Endothelial cell (in vitro differentiated cells): ENCODE data around the gene CCDC116. TPM values are rescaled to one million over a fixed set of nuclear protein-coding genes. Genes with fewer than 3 reads are reported as not detected.
"Not testable (repeated sequence)": the region's sequence is repeated elsewhere in the genome, so short reads cannot be mapped to it uniquely, and the experiment has no call there.

Experiments
- DNase-seq: peaks from one replicate; pipeline ENCODE4 v3.0.0; 2021; ENCODE audit warnings: low spot score
- H3K27ac Mint-ChIP-seq: one replicate; pipeline ENCODE4 v1.8.0; 2021; ENCODE audit warnings: mixed read lengths, inconsistent platforms; ENCODE audit not compliant: unreplicated experiment
- H3K27me3 Mint-ChIP-seq: one replicate; pipeline ENCODE4 v1.8.0; 2021; ENCODE audit warnings: mild to moderate bottlenecking, moderate library complexity, mixed read lengths, inconsistent platforms; ENCODE audit not compliant: unreplicated experiment
- H3K36me3 Mint-ChIP-seq: one replicate; pipeline ENCODE4 v1.8.0; 2021; ENCODE audit warnings: mild to moderate bottlenecking, low read depth, mixed read lengths, inconsistent platforms; ENCODE audit not compliant: unreplicated experiment
- H3K4me1 Mint-ChIP-seq: one replicate; pipeline ENCODE4 v1.8.0; 2021; ENCODE audit warnings: mild to moderate bottlenecking, mixed read lengths, inconsistent platforms; ENCODE audit not compliant: unreplicated experiment
- H3K4me3 Mint-ChIP-seq: one replicate; pipeline ENCODE4 v1.8.0; 2021; ENCODE audit warnings: mild to moderate bottlenecking, mixed read lengths, inconsistent platforms; ENCODE audit not compliant: unreplicated experiment
- H3K9me3 Mint-ChIP-seq: one replicate; pipeline ENCODE4 v1.8.0; 2021; ENCODE audit warnings: mixed read lengths, inconsistent platforms; ENCODE audit not compliant: unreplicated experiment
- total RNA-seq: library from RNA; stranded (reverse); fragmentation: NEBNext Ultra II Directional; extraction: Animal tissue kit (Norgen Biotek cat#: 25700); gene quantifications from one replicate; pipeline ENCODE4 v1.2.1, GENCODE V29; 2021; ENCODE audit not compliant: unreplicated experiment
- TF ChIP-seq, protein P1 (sequence below): fragments of 200-600 bp; sonication (generic); IDR thresholded peaks from one replicate; pipeline ENCODE4 v1.5.0; 2021; ENCODE audit warnings: antibody characterized with exemption; ENCODE audit not compliant: unreplicated experiment

CCDC116 gene
- total RNA-seq, 1 donor from 2014 or later: 0.36 TPM

DNA sequence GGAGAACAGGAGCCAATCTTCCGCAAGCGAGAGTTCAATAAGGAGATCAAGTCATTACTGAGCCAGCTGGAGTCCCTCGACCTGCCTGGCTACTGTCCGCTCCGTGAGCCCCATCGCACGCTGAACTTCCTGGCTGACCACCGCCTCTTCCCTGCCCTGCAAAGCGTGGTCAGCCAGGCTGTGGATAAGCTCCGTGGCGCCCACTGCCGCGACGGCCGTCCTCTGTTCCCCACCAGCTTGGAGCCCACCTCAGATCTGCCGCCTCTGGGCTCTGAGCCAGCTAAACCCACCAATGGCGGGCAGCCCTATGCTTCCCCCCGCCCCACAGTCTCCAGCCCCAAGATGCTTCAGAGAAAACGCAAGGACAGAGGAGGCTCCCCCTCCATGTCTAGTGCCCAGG is 2.3 kb downstream of the CCDC116 start:
- Mint-ChIP-seq H3K27me3 (peaks cover 5% of the 10 kb centered on the region), H3K4me1 (no peaks in the 10 kb centered on the region), H3K9me3 (no peaks in the 10 kb centered on the region), H3K4me3 (no peak overlapping the region), H3K36me3 (no peaks in the 10 kb centered on the region), H3K27ac (no peak overlapping the region)
- DNase-seq: no peak
- TF ChIP-seq, protein P1, sequence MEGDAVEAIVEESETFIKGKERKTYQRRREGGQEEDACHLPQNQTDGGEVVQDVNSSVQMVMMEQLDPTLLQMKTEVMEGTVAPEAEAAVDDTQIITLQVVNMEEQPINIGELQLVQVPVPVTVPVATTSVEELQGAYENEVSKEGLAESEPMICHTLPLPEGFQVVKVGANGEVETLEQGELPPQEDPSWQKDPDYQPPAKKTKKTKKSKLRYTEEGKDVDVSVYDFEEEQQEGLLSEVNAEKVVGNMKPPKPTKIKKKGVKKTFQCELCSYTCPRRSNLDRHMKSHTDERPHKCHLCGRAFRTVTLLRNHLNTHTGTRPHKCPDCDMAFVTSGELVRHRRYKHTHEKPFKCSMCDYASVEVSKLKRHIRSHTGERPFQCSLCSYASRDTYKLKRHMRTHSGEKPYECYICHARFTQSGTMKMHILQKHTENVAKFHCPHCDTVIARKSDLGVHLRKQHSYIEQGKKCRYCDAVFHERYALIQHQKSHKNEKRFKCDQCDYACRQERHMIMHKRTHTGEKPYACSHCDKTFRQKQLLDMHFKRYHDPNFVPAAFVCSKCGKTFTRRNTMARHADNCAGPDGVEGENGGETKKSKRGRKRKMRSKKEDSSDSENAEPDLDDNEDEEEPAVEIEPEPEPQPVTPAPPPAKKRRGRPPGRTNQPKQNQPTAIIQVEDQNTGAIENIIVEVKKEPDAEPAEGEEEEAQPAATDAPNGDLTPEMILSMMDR: no peak

DNA sequence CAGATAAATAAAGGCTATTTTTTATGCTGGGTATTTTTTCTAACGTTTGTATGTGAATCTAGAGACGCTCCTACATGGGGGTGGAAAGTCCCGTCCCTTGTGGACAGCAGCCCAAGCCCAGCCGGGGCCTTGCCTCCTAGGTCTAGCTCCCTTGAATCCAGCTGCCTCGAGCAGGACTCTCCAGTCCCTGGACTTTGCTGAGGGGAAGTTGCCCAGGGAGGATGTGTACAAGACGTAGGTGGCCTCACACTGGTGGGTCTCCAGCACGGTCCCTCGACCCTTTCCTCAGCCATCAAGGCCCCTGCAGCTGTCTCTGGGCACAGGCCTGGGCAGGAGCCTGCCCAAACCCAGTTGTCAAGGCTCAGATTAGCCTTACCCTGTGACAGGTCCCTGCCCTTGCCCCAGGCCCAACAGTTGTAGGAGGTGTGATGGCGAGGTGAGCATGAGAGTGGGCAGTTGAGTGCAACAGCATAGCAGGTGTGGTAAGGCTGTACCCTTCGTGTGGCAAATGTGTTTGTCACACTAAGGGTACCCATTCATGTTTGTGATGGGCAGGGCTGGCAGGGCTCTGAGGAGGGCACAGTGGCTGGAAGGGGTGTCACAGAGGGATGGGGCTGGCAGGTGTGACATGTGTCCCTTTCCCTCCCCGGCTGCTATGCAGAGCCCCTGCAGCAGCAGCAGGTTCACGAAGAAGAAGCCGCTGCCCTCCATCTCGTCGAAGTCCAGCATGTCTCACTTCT is 3.4 kb downstream of the CCDC116 start:
- TF ChIP-seq, protein P1: no peak
- Mint-ChIP-seq H3K36me3 (no peaks in the 10 kb centered on the region), H3K4me1 (peaks cover 5% of the 10 kb centered on the region), H3K27me3 (peaks cover 5% of the 10 kb centered on the region), H3K27ac (no peak overlapping the region), H3K9me3 (no peaks in the 10 kb centered on the region), H3K4me3 (no peak overlapping the region)
- DNase-seq: no peak

DNA sequence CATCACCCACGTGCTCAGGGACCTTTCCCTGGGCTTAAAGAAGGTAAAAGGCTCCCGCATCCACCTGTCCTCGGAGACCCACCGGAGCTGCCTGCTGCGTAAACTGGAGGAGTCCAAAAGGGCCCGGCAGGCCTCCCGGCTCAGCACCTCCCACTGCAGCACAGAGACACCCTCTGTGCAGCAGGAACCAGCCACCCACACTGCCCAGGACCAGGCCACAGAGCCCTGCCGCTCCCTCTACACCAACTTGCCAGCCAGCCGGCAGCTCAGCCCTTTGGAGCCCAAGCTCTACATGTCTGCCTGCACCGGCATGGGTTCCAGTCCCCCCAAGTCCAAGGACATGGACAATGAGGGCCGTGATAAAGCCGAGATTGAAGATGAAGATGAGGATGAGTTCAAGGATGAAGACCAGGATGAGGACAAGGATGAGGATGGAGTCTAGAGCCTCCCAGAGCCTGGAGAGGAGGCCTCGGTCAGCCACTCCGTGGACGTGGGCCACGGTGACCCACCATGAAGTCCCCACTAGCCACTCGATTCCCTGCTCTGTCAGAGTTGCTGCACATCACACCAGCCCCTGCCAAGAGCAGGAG is 4.2 kb downstream of the CCDC116 start:
- H3K9me3 Mint-ChIP-seq: no peaks in the 10 kb centered on the region
- peaks cover 5% of the 10 kb centered on the region for H3K27me3 Mint-ChIP-seq
- peaks cover 10% of the 10 kb centered on the region for H3K4me1 Mint-ChIP-seq
- H3K4me3 Mint-ChIP-seq: no peak overlapping the region
- no peak for DNase-seq
- peak overlapping the region; percentile 11 for H3K27ac Mint-ChIP-seq
- TF ChIP-seq, protein P1: no peak
- no peaks in the 10 kb centered on the region for H3K36me3 Mint-ChIP-seq

DNA sequence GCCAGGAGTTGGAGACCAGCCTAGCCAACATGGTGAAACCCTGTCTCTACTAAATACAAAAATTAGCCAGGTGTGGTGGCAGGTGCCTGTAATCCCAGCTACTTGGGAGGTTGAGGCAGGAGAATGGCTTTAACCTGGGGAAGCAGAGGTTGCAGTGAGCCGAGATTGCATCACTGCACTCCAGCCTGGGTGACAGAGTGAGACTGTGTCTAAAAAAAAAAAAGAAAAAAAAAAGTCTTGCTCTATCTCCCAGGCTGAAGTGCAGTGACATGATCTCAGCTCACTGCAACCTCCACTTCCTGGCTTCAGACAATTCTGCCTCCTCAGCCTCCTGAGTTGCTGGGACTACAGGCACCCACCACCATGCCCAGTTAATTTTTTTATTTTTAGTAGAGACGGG is 4.9 kb downstream of the CCDC116 start:
- H3K4me3 Mint-ChIP-seq, H3K36me3 Mint-ChIP-seq, H3K27me3 Mint-ChIP-seq, DNase-seq, H3K9me3 Mint-ChIP-seq, H3K27ac Mint-ChIP-seq, H3K4me1 Mint-ChIP-seq: not testable (repeated sequence)

DNA sequence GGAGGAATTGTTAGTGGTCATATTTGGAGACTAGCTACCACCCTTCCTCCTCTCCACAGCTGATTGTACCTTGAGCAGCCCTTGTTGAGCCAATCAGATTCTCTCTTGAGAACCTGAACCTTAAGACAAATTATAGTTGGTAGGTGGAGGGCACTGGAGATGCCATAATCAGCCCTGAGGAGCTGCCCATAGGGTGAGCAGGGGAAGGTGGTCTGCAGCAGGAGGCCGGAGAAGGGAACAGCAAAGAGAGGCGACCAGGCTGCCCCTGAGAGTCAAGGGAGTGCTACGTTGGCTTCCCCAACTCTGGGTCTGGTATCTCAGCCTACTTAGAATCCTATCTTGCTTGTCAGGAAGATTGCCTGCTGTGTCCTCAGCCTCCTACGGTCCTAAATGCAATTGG is 6.8 kb downstream of the CCDC116 start:
- Mint-ChIP-seq H3K9me3 (no peaks in the 10 kb centered on the region), H3K36me3 (peaks cover 6% of the 10 kb centered on the region), H3K4me3 (no peak overlapping the region), H3K27ac (no peak overlapping the region), H3K27me3 (peaks cover 12% of the 10 kb centered on the region), H3K4me1 (peaks cover 19% of the 10 kb centered on the region)
- no peak for DNase-seq
- TF ChIP-seq, protein P1: no peak
